Limb (tissue), 2 donors: ENCODE measurements around the gene FASTK.

Source experiments
- DNase-seq, 2 donors: peaks; one replicate each; pipeline ENCODE4 v3.0.0-alpha.2; 2016; ENCODE audit errors: extremely low spot score in 2 of 2

The FASTK gene

GRCh38 chr7:151100921-151101320, 20.3 kb upstream of the FASTK start:
- DNase-seq = no peak

DNA sequence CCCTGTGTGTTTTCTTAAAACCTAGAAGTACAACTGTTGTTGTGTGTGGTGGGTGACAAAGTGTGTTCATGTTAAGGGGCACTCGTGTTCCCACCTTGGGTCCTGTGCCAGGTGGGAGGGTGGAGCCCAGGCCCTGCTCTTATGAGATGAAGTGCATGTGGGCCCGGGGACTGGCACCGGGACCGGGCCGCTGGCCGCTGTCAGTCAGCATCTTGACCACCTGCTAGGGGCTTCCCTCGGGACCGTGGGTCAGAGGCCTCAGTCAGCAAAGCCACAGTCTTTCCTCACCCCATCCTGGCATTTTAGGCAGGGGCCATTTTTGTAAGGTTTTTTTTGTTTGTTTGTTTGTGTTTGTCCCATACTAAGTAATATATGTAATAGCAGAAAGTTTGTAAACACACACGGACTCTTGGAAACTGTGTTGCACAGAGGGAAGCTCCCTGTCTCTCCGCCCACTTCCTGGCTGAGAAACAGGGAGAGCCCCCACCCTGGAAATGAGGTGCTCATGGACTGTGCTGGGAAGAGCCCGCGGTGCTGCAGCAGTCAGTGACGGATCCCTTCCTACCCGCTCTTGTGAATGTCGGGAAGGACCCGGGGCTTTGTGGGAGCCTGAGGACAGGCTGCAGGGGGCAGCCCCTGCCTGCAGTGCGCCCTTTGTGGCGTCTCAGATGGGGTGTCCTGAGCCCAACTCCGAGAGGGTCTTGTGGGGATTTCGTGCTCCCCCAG, 19.0 kb upstream of the FASTK start:
- DNase-seq = no peak

DNA sequence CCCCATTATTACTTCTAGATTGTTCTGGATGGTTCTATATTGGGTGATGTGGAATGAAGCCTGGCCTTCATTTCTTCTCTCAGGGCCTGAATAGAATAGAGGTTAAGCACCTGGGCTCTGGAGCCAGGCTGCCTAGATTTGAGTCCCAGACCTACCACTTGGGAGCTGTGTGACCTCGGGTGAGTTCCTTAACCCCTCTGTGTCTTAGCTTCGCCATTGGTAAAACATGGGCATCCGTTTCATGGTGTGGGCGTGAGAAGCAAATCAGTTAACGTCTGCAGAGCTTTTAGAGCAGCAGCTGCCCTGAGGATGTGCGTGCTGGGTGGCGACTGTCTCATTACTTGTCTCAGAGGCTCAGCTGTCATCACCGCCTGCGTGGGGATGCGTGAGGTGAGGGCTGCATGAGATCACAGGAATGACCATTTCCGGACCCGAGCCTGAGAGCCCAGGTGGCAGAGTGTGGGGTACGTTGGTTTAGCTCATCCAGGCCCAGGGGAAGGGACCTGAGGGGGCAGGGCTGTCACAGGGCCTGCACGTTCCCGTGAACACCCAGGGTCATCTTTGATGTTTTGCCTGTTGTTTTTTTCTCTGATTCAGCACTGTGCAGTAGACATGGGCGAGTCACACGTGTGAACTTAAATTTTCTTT, 15.3 kb upstream of the FASTK start:
- no peak for DNase-seq

DNA sequence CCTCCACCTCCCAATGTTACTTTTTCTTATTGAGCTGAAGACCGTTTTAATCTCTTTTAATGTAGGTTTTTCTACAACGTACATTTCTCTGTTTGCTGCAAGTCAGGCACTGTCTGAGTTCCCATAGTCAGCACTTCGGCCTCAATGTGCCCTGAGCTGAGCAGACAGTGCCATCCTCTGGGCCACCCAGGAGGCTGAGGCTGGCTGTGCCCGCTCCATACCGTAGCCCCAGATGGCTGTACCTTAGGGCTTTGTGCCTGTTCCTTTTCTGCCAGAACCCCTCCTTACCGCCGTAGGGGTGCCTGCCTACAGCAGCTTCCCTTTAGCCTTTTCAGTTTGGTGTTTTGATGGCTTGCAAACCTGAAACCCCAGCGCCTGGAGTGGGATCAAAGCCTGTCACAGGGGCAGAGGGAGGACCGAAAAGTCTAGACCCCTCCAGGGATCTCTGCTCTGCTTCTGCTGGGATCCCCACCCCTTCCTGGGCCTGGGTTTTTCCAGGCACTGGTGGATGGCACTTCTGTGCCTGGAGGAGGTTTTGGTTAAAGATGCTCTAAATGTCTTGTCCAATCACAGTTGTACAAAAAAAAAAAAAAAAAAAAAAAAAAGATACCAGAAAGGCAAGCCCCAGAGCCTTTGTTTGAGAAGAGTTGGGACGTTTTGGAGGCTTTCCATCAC, 14.7 kb upstream of the FASTK start:
- DNase-seq = no peak

GRCh38 chr7:151094675-151095074, 14.1 kb upstream of the FASTK start:
- DNase-seq = no peak

GRCh38 chr7:151093748-151094147, 13.1 kb upstream of the FASTK start:
- DNase-seq = no peak

GRCh38 chr7:151091988-151092387, 11.4 kb upstream of the FASTK start:
- no peak for DNase-seq

DNA sequence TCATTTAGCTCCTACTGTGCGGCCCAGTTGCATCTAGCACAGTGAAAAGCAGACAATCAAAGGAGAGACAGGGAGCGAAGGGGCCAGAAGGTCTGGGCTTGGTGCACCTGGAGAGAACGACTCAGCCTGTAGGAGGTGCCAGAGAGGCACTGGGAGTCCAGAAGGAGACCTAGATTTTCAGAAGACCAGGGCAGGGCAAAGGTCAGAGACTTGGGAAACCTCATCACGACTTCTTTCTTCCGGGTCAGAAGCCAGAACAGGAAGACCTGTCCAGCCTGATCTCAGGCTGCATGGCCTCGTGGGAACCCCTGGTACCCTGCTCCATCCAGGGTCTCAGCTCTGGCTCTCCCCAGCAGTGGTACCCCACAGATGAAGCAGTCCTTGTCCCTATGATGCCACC, 10.8 kb upstream of the FASTK start:
- DNase-seq = no peak

- DNase-seq = no peak
These were observed 10.4 kb upstream of the FASTK start for GRCh38 chr7:151091003-151091402.

GRCh38 chr7:151089893-151090730, 9.5 kb upstream of the FASTK start:
- DNase-seq = no peak

DNA sequence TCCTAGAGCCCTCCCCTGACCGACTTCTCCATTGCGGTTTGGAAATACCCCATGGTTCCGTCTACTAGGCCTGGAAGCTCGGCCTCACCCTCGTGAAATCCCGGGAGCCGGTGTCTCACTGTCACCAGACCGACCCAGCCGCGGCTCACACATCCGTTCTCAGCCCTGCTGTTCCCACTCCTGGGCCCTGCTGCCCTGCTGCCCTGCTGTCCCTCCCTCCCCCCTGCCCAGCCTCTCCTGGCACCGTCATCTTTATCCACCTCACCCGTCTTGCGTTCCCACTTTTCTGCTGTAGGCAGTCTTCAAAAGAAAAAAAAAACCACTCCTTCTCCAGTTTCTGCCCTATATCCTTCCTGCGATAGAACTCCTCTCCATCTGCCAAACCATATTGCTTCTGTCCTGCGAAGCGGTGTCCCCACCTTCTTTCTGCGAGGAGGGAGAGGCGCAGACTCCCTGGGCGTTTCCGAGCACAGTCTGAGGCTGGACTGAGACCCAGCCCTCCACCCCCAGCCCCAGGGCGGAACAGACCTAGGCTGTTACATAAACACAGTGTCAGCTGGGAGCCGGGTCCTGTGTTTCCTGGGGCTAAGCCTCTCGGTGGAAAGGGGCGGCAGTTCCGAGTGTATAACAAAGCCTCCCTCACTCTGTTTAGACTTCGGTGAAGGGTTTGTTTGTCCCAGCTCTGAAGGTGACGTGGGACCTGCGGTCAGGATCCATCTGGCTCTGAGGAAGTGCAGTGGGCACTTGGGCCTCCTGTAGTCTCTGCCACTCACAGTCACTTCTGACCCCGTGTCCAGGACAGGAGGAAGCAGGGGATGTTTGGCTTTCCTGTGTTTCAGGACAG, 8.5 kb upstream of the FASTK start:
- peak in 1 of 2 donors; percentile 63 for DNase-seq

DNA sequence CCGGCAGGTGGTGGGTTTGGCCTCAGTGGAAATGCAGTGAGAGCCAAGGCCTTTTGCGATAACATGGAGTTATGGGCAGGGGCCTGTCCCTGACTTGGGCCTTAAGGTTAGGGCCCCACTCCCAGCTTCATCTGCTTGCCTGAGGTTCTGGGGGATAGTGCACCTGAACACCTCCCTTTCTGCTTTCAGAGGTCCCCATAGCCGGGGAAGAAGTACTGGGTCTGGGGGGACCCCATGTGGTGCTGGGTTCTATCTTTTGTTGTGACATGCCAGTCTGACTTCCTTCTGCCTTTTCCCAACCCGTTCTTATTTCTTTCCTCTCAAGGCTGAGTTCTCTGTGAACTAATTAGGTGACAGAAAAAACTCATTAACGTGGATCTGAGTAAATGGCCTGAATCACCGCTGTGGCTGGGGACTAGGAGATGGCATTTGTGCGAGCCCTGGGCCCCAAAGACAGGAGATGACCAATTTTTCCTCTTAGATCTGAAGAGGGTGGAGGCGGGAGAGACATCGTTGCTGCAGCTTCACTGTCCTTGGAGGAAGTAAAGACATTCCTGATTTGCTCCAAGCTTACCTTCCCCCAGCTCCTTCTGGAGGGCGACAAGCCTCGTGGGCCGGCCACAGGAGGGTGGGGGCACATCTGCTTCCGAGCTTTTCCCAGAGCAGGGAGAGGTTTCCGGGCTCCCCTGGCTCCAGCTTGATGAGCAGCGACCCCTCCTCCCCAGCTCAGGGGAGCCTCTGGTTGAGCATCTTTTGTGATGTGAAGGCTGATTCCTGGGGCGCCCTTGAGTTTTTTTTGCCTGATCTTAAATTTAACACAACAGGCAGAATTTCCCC, 7.6 kb upstream of the FASTK start:
- DNase-seq = no peak

GRCh38 chr7:151087245-151088018, 6.8 kb upstream of the FASTK start:
- DNase-seq = peak in 1 of 2 donors; percentile 57

DNA sequence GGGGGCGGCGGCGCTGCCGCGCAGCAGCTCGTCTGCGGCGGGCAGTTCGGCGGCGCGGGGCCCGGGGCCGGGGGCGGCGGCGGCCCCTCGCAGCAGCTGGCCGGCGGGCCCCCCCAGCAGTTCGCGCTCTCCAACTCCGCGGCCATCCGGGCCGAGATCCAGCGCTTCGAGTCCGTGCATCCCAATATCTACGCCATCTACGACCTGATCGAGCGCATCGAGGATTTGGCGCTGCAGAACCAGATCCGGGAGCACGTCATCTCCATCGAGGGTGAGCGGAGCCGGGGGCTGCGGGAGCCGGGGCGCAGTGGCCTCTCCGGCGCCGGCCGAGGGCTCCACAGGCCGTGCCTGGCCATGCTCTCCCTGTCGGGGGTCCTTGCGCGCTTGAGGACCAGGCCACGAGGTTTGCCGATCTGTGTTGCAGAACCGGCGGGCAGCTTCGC, 6.2 kb upstream of the FASTK start:
- DNase-seq = peak in 1 of 2 donors; percentile 69

DNA sequence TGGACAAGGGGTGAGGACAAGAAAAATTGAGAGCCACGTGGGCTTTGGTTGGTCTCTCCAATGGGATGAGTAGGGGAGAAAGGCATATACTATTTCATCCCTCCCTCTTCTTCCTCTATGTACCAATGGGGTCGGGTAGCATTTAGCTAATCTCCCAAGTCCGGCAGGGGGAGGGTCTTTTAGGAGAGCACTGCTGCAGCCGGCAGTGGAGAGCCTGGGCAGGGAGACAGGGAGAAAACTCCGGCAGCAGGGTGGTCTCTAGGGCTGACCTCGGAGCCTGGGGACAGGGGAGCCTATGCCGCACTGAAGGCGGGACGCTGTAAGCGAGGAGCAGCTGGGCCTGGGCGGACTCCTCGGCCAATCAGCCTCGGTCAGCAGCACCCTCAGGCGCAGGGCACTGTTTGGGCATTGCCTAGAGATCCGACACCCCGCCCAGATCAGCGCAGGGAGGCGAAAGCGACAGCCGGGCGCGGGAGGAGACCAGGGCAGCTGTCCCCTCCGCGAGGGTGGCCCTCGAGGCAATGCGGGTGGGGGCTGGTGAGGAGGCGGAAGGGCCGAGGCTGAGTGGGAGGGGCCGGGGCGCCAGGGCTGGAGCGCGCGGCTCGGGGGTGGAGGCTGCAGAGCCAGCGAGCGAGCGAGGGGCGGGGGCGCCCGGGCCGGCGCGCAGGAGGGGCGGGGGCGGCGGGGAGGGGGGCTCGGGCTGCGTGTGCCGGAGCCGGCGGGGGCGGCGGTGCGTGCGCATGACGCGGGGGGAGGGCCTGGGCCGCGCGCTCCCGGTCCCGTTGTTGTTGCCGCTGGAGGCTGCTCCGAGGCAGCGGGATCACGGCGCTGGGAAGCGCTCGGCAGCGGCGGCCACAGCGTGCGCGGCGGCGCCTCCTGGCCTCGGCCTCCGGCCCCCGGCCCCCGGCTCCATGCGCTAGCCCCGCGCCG, 5.3 kb upstream of the FASTK start, which contains the start of gene AGAP3:
TSS of gene AGAP3 (plus strand) at position 785 of the 930 bp plus-strand sequence. CDS start 267 bp downstream, outside the sequence.
- DNase-seq = peak; percentile 78 to 92

- no peak for DNase-seq
These were observed 4.7 kb upstream of the FASTK start for GRCh38 chr7:151085329-151085690.

DNA sequence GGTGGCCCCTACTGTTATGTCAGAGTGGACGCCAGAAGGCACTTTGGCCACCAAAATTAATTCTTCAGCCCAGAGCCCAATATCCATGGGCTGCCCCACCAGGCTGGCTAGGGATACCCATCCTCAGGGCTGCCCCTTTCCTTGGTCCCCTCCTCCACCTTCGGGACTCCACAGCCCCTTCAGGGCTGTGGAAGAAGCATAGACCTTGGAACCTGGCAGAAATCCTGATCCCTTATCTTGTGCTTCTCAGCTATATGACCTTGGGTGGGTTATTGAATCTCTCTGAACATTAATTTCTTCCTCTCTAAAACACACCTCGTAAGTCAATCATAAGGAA, 3.2 kb upstream of the FASTK start:
- DNase-seq = no peak
